PC-9 (cell line): ENCODE measurements around the gene GABARAPL1. TPM values are rescaled to one million over a fixed set of nuclear protein-coding genes. Genes with fewer than 3 reads are reported as not detected.
A peak's percentile ranks its signal among the peaks of the same experiment; 100 is the strongest.

Source experiments
- BruUV-seq: library from RNA; stranded (reverse); fragments of 400-500 nt; replicated peaks from 2 replicates; lab custom pipeline; 2021; lab: Mats Ljungman, UMichigan
- CTCF ChIA-PET: fragments of 300-600 bp; sonication (Branson Sonifier 250); formaldehyde crosslinking; loops from one replicate; lab custom pipeline; 2022; ENCODE audit warnings: antibody characterized with exemption; lab: Charles Lee
- POLR2A ChIA-PET: fragments of 300-600 bp; sonication (Branson Sonifier 250); formaldehyde crosslinking; loops from one replicate; lab custom pipeline; 2022; ENCODE audit warnings: antibody characterized with exemption; ENCODE audit not compliant: unreplicated experiment; lab: Charles Lee
- DNase-seq, 2 experiments: peaks; one replicate each; pipeline versions ENCODE4 v3.0.0 to v3.0.0-alpha.2; 2015 to 2022; ENCODE audit warnings: mixed read lengths in 1 of 2
- H2AFZ ChIP-seq: fragments of 200-600 bp; sonication (generic); 2 replicates; pipeline ENCODE4 v1.8.1; 2017; ENCODE audit warnings: antibody characterized with exemption
- H3F3A ChIP-seq: fragments of 200-600 bp; sonication (generic); 2 replicates; pipeline ENCODE4 v1.8.1; 2017; ENCODE audit warnings: antibody characterized with exemption, mild to moderate bottlenecking, low read depth; ENCODE audit not compliant: insufficient read depth
- H3K27ac ChIP-seq: fragments of 200-600 bp; sonication (generic); 2 replicates; pipeline ENCODE4 v1.6.1; 2016; ENCODE audit warnings: mixed run types
- H3K27me3 ChIP-seq: fragments of 200-600 bp; sonication (generic); 2 replicates; pipeline ENCODE4 v1.6.1; 2016; ENCODE audit warnings: low read depth, mixed run types; ENCODE audit not compliant: insufficient read depth
- H3K36me3 ChIP-seq: fragments of 200-600 bp; sonication (generic); 2 replicates; pipeline ENCODE4 v1.6.1; 2016; ENCODE audit warnings: low read depth, mixed run types
- H3K4me1 ChIP-seq: fragments of 200-600 bp; sonication (generic); replicated peaks from 2 replicates; pipeline ENCODE4 v1.6.1; 2016; ENCODE audit warnings: mixed run types; ENCODE audit not compliant: insufficient read depth
- H3K4me2 ChIP-seq: fragments of 200-600 bp; sonication (generic); 2 replicates; pipeline ENCODE4 v1.6.1; 2017; ENCODE audit warnings: mixed run types
- H3K4me3 ChIP-seq: fragments of 200-600 bp; sonication (generic); 2 replicates; pipeline ENCODE4 v1.6.1; 2016; ENCODE audit warnings: mixed run types
- H3K79me2 ChIP-seq: fragments of 200-600 bp; sonication (generic); 2 replicates; pipeline ENCODE4 v1.6.1; 2017; ENCODE audit warnings: low read depth, mixed run types
- H3K9me2 ChIP-seq: fragments of 200-600 bp; sonication (generic); 2 replicates; pipeline ENCODE4 v1.8.1; 2017; ENCODE audit warnings: mild to moderate bottlenecking; ENCODE audit not compliant: insufficient read depth
- H3K9me3 ChIP-seq: fragments of 200-600 bp; sonication (generic); 2 replicates; pipeline ENCODE4 v1.8.1; 2016; ENCODE audit warnings: low read depth; ENCODE audit not compliant: insufficient read depth
- H4K20me1 ChIP-seq: fragments of 200-600 bp; sonication (generic); 2 replicates; pipeline ENCODE4 v1.8.1; 2017; ENCODE audit not compliant: insufficient read depth
- EZH2 ChIP-seq: fragments of 200-600 bp; sonication (generic); IDR thresholded peaks from 2 replicates; pipeline ENCODE4 v1.8.0; 2017; ENCODE audit warnings: antibody characterized with exemption, low read depth
- intact Hi-C: fragments of 100-400 bp; cut with micrococcal nuclease; formaldehyde crosslinking; loops from one replicate; pipeline ENCODE4 v1.10.0; 2022; ENCODE audit not compliant: unreplicated experiment
- total RNA-seq: library from RNA; stranded (reverse); gene quantifications from 2 replicates; pipeline ENCODE4 v1.2.3, GENCODE V29; 2021
- TF ChIP-seq, protein P1 (sequence below): fragments of 200-600 bp; sonication (generic); conservative IDR thresholded peaks from 2 replicates; pipeline ENCODE4 v1.6.1; 2017; ENCODE audit warnings: mixed run types, antibody characterized with exemption, mild to moderate bottlenecking, moderate library complexity

Gene GABARAPL1
- total RNA-seq, 1 experiment from 2014 or later = 85.6 TPM

DNA sequence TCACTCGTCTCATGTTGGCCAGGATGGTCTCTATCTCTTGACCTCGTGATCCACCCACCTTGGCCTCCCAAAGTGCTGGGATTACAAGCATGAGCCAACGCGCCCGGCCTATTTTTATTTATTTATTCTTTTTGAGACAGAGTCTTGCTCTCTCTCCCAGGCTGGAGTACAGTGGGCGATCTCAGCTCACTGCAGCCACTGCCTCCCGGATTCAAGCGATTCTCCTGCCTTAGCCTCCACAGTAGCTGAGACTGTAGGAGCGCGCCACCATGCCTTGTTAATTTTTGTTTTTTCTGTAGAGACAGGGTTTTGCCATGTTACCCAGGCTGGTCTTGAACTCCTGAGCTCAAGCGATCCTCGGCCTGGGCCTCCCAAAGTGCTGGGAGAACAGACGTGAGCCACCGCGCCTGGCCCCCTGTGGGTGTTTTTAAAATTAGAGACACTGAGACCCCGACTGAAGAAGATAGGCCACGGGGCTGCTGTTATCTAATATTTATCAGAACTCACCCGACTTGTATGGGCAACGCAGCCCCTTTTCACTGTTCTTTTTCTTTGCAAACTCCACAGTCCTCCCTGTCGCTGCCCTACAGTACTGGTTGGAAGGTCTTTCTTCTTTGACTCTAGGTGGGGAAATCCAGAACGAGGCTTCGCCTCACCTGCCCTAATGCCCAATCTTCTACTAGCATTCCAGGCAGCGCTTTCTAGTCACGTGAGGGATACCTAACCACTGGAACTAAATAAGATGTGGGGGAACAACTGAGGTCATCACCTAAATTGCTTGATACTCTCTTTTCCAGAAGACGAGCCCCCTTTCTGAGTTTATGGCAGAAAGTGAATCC, 1.4 kb upstream of the GABARAPL1 start:
- no peak overlapping the region for H2AFZ ChIP-seq
- intact Hi-C loops = loop anchor here (5.0 to 10.0 kb wide), 3 partner anchors 44 to 457 kb away; partner anchors contain the start of gene CLEC9A
- ChIA-PET POLR2A (no interaction called here), CTCF (no interaction called here)
- peaks cover 20% of the 10 kb centered on the region for H3K79me2 ChIP-seq
- H3F3A ChIP-seq = peaks cover 36% of the 10 kb centered on the region; the same call in 1 of the 2 replicates
- no peaks in the 10 kb centered on the region for H3K36me3 ChIP-seq
- H3K27me3 ChIP-seq = no peaks in the 10 kb centered on the region
- H3K9me2 ChIP-seq = no peaks in the 10 kb centered on the region
- peak overlapping the region; percentile 21; the same call in 1 of the 2 replicates for H3K4me2 ChIP-seq
- DNase-seq = no peak
- BruUV-seq = TSS peak; percentile 40
- TF ChIP-seq, protein P1, sequence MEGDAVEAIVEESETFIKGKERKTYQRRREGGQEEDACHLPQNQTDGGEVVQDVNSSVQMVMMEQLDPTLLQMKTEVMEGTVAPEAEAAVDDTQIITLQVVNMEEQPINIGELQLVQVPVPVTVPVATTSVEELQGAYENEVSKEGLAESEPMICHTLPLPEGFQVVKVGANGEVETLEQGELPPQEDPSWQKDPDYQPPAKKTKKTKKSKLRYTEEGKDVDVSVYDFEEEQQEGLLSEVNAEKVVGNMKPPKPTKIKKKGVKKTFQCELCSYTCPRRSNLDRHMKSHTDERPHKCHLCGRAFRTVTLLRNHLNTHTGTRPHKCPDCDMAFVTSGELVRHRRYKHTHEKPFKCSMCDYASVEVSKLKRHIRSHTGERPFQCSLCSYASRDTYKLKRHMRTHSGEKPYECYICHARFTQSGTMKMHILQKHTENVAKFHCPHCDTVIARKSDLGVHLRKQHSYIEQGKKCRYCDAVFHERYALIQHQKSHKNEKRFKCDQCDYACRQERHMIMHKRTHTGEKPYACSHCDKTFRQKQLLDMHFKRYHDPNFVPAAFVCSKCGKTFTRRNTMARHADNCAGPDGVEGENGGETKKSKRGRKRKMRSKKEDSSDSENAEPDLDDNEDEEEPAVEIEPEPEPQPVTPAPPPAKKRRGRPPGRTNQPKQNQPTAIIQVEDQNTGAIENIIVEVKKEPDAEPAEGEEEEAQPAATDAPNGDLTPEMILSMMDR = no peak
- no peak for TF ChIP-seq EZH2
- peaks cover 21% of the 10 kb centered on the region for H3K4me1 ChIP-seq
- peak overlapping the region; percentile 90 for H3K27ac ChIP-seq
- no peaks in the 10 kb centered on the region for H4K20me1 ChIP-seq
- no peak overlapping the region for H3K4me3 ChIP-seq
- no peaks in the 10 kb centered on the region for H3K9me3 ChIP-seq

DNA sequence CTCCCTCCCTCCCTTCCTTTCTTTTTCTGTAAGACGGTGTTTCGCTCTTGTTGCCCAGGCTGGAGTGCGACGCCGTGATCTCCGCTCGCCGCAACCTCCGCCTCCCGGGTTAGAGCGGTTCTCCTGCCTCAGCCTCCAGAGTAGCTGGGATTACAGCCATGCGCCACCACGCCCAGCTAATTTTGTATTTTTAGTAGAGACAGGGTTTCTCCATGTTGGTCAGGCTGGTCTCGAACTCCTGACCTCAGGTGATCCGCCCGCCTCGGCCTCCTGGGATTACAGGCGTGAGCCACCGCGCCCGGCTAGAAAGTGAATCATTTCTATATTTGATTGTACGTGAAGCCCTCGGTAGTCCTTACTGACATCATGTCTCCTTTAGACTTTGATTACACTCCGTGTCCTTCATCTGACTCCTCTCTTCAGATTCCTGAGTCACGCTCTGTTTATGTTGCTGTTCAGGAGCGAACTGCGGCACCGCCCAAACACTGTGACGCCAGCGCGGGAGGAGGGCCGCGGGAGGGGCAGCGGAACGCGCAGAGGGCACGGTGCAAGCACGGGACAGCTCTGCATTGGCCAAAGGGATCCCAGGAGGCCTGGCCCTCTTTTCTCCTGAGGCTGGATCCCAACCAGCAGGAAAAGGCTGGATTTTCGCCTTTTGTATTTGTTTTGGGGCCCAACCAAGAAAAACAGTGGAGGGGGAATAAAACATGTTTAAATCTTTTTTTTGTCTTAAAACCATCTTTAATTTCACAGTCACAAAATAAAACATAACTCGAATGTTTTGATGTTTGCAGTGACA, 538 bp upstream of the GABARAPL1 start:
- Histone ChIP-seq H3K9me3 (no peaks in the 10 kb centered on the region), H3K4me3 (peak overlapping the region; percentile 85), H4K20me1 (no peaks in the 10 kb centered on the region), H3K27me3 (no peaks in the 10 kb centered on the region), H3K4me1 (peaks cover 20% of the 10 kb centered on the region), H2AFZ (peak overlapping the region; percentile 92; the same call in 1 of the 2 replicates), H3K79me2 (peaks cover 20% of the 10 kb centered on the region), H3K27ac (peak overlapping the region; percentile 90), H3K36me3 (no peaks in the 10 kb centered on the region), H3F3A (peaks cover 36% of the 10 kb centered on the region; the same call in 1 of the 2 replicates), H3K4me2 (peak overlapping the region; percentile 81), H3K9me2 (no peaks in the 10 kb centered on the region)
- intact Hi-C loops = loop anchor here (1.0 to 10.0 kb wide), 7 partner anchors 20 to 511 kb away; partner anchors contain the start of genes CLEC9A and YBX3
- DNase-seq = peak; percentile 99
- no TSS peak for BruUV-seq
- ChIA-PET POLR2A (interaction anchor here (0.5 to 1.5 kb wide), 10 partner anchors 19 to 1095 kb away, joined by 4 to 11 read pairs (median 6); partner anchors contain the start of gene OLR1), CTCF (interaction anchor here (0.9 to 1.0 kb wide), 2 partner anchors 22 to 72 kb away, joined by 3 to 4 read pairs; no protein-coding TSS in a partner anchor)
- no peak for TF ChIP-seq EZH2
- TF ChIP-seq, protein P1 = no peak
